Neural cell (in vitro differentiated cells): ENCODE results near the gene ABHD4.

Source experiments
- CTCF ChIP-seq: fragments of 450-650 bp; IDR thresholded peaks from 2 replicates; pipeline ENCODE4 v1.5.1; 2014; ENCODE audit warnings: antibody characterized with exemption, mild to moderate bottlenecking, moderate library complexity; ENCODE audit not compliant: poor library complexity, severe bottlenecking
- REST ChIP-seq: IDR thresholded peaks from 2 replicates; pipeline ENCODE4 v1.6.1; 2012; ENCODE audit warnings: borderline replicate concordance

GRCh38 chr14:22569106-22569736 is 28.9 kb upstream of the ABHD4 start:
- no peak for TF ChIP-seq REST
- TF ChIP-seq CTCF, result no peak
